Measurements from ENCODE around the gene SINHCAF. TPM values are rescaled to one million over a fixed set of nuclear protein-coding genes. Genes with fewer than 3 reads are reported as not detected.
A peak's percentile ranks its signal among the peaks of the same experiment; 100 is the strongest.
"Not testable (repeated sequence)": the region's sequence is repeated elsewhere in the genome, so short reads cannot be mapped to it uniquely, and the experiment has no call there.

The SINHCAF gene
- total RNA-seq, 2 donors from 2014 or later: 22.4 to 34.7 TPM

GRCh38 chr12:31251707-31252611 is 74.0 kb downstream of the SINHCAF start:
- not testable (repeated sequence) for H3K9me3 ChIP-seq; H3K4me1 ChIP-seq; H3K27me3 ChIP-seq; DNase-seq (ENCODE audit: low spot score); H3K36me3 ChIP-seq; H3K27ac ChIP-seq
- H3K4me3 ChIP-seq: peak overlapping the region in 1 of 2 donors; percentile 18
- TF ChIP-seq CTCF (IDR thresholded peaks at IDR 0.05): peak in 1 of 2 donors; percentile 46

GRCh38 chr12:31250179-31250578 is 75.8 kb downstream of the SINHCAF start:
- H3K36me3 ChIP-seq: no peaks in the 10 kb centered on the region
- H3K4me3 ChIP-seq: no peak overlapping the region
- no peak for TF ChIP-seq CTCF (IDR thresholded peaks at IDR 0.05)
- no peaks in the 10 kb centered on the region for H3K27me3 ChIP-seq
- DNase-seq (ENCODE audit: low spot score): no peak
- no peaks in the 10 kb centered on the region for H3K9me3 ChIP-seq
- H3K27ac ChIP-seq: no peak overlapping the region
- H3K4me1 ChIP-seq: no peaks in the 10 kb centered on the region

GRCh38 chr12:31249356-31249755 is 76.6 kb downstream of the SINHCAF start:
- no peak for DNase-seq (ENCODE audit: low spot score)
- no peak for TF ChIP-seq CTCF (IDR thresholded peaks at IDR 0.05)
- Histone ChIP-seq H3K27ac (no peak overlapping the region), H3K4me3 (no peak overlapping the region), H3K9me3 (no peaks in the 10 kb centered on the region), H3K27me3 (no peaks in the 10 kb centered on the region), H3K4me1 (no peaks in the 10 kb centered on the region), H3K36me3 (no peaks in the 10 kb centered on the region)

- no peaks in the 10 kb centered on the region for H3K36me3 ChIP-seq
- no peaks in the 10 kb centered on the region for H3K4me1 ChIP-seq
- no peaks in the 10 kb centered on the region for H3K9me3 ChIP-seq
- TF ChIP-seq CTCF (IDR thresholded peaks at IDR 0.05): no peak
- H3K4me3 ChIP-seq: no peak overlapping the region
- H3K27ac ChIP-seq: no peak overlapping the region
- DNase-seq (ENCODE audit: low spot score): no peak
- no peaks in the 10 kb centered on the region for H3K27me3 ChIP-seq
Measured at GRCh38 chr12:31248815-31249214, 77.1 kb downstream of the SINHCAF start.

- H3K27me3 ChIP-seq: no peaks in the 10 kb centered on the region
- H3K27ac ChIP-seq: no peak overlapping the region
- no peak for TF ChIP-seq CTCF (IDR thresholded peaks at IDR 0.05)
- no peak for DNase-seq (ENCODE audit: low spot score)
- H3K4me1 ChIP-seq: no peaks in the 10 kb centered on the region
- no peaks in the 10 kb centered on the region for H3K36me3 ChIP-seq
- H3K4me3 ChIP-seq: no peak overlapping the region
- no peaks in the 10 kb centered on the region for H3K9me3 ChIP-seq
Measured at GRCh38 chr12:31248337-31248736, 77.6 kb downstream of the SINHCAF start.

Data from right atrium auricular region (tissue), 2 donors.